ENCODE data around the gene SMARCA5. TPM values are rescaled to one million over a fixed set of nuclear protein-coding genes. Genes with fewer than 3 reads are reported as not detected.

The SMARCA5 gene
- total and polyA plus RNA-seq, 4 experiments from 2014 or later = 22.3 to 61.2 (median 48.2) TPM

GRCh38 chr4:143488687-143489086, 24.8 kb upstream of the SMARCA5 start:
- no peaks in the 10 kb centered on the region for H3K4me1 ChIP-seq (ENCODE audit: insufficient read depth, low read length)
- H3K27me3 Mint-ChIP-seq = peaks cover 11 to 12% of the 10 kb centered on the region in 2 donors
- H3K4me3 ChIP-seq (ENCODE audit: low read length in 2 of 2) = no peak overlapping the region
- no peaks in the 10 kb centered on the region for H3K36me3 Mint-ChIP-seq
- no peaks in the 10 kb centered on the region for H3K4me1 Mint-ChIP-seq
- no peaks in the 10 kb centered on the region for H3K9me3 ChIP-seq (ENCODE audit: control insufficient read depth in 1 of 2, low read length in 2 of 2)
- peaks cover 5% of the 10 kb centered on the region for H3K27me3 ChIP-seq (ENCODE audit: insufficient read depth, low read length)
- intact Hi-C loops (cut with micrococcal nuclease) = no loop called here
- no peak overlapping the region for H3K4me3 Mint-ChIP-seq
- ChIA-PET CTCF (ENCODE audit: partially characterized antibody) (no interaction called here), POLR2A (ENCODE audit: partially characterized antibody) (no interaction called here)
- H3K27ac Mint-ChIP-seq = no peak overlapping the region
- no peak for DNase-seq
- no peaks in the 10 kb centered on the region for H3K36me3 ChIP-seq (ENCODE audit: insufficient read depth, low read length)
- no peak overlapping the region for H3K27ac ChIP-seq (ENCODE audit: low read depth, low read length)
- peaks cover 0 to 2% (median 0%) of the 10 kb centered on the region in 8 donors for H3K9me3 Mint-ChIP-seq

- DNase-seq = no peak
- intact Hi-C loops (cut with micrococcal nuclease) = no loop called here
- Histone ChIP-seq H3K27me3 (ENCODE audit: insufficient read depth, low read length) (peaks cover 5% of the 10 kb centered on the region), H3K4me3 (ENCODE audit: low read length in 2 of 2) (no peak overlapping the region), H3K4me1 (ENCODE audit: insufficient read depth, low read length) (no peaks in the 10 kb centered on the region), H3K36me3 (ENCODE audit: insufficient read depth, low read length) (no peaks in the 10 kb centered on the region), H3K27ac (ENCODE audit: low read depth, low read length) (no peak overlapping the region), H3K9me3 (ENCODE audit: control insufficient read depth in 1 of 2, low read length in 2 of 2) (no peaks in the 10 kb centered on the region)
- CTCF ChIA-PET (ENCODE audit: partially characterized antibody) = no interaction called here
- POLR2A ChIA-PET (ENCODE audit: partially characterized antibody) = no interaction called here
- Mint-ChIP-seq H3K27ac (no peak overlapping the region), H3K36me3 (no peaks in the 10 kb centered on the region), H3K27me3 (peaks cover 11 to 12% of the 10 kb centered on the region in 2 donors), H3K9me3 (peaks cover 0 to 4% (median 0%) of the 10 kb centered on the region in 8 donors), H3K4me1 (no peaks in the 10 kb centered on the region), H3K4me3 (no peak overlapping the region)
These were observed 24.4 kb upstream of the SMARCA5 start for GRCh38 chr4:143489106-143489505.

- no peaks in the 10 kb centered on the region for H3K36me3 Mint-ChIP-seq
- intact Hi-C loops (cut with micrococcal nuclease) = no loop called here
These were observed 15.5 kb upstream of the SMARCA5 start for GRCh38 chr4:143498021-143498420.

GRCh38 chr4:143502231-143502630, 11.3 kb upstream of the SMARCA5 start:
- no peak for DNase-seq
- intact Hi-C loops (cut with micrococcal nuclease) = no loop called here
- ChIA-PET POLR2A (ENCODE audit: partially characterized antibody) (no interaction called here), CTCF (ENCODE audit: partially characterized antibody) (interaction anchor here (0.6 to 1.3 kb wide), 3 partner anchors 10 to 627 kb away, joined by 3 to 5 read pairs (median 3); no protein-coding TSS in a partner anchor)
- Mint-ChIP-seq H3K9me3 (peaks cover 0 to 2% (median 0%) of the 10 kb centered on the region in 8 donors), H3K27ac (no peak overlapping the region), H3K4me1 (no peaks in the 10 kb centered on the region), H3K4me3 (no peak overlapping the region), H3K27me3 (peaks cover 0 to 6% of the 10 kb centered on the region in 2 donors), H3K36me3 (no peaks in the 10 kb centered on the region)
- no peaks in the 10 kb centered on the region for H3K4me1 ChIP-seq (ENCODE audit: insufficient read depth, low read length)
- H3K4me3 ChIP-seq (ENCODE audit: low read length in 2 of 2) = no peak overlapping the region
- no peak overlapping the region for H3K27ac ChIP-seq (ENCODE audit: low read depth, low read length)
- H3K9me3 ChIP-seq (ENCODE audit: control insufficient read depth in 1 of 2, low read length in 2 of 2) = no peaks in the 10 kb centered on the region
- no peaks in the 10 kb centered on the region for H3K36me3 ChIP-seq (ENCODE audit: insufficient read depth, low read length)
- no peaks in the 10 kb centered on the region for H3K27me3 ChIP-seq (ENCODE audit: insufficient read depth, low read length)

More at GRCh38 chr4:143498021-143498420, 15.5 kb upstream of the SMARCA5 start:
- no peaks in the 10 kb centered on the region for H3K27me3 ChIP-seq (ENCODE audit: insufficient read depth, low read length)
- no peak overlapping the region for H3K27ac ChIP-seq (ENCODE audit: low read depth, low read length)
- no peak overlapping the region for H3K4me3 ChIP-seq (ENCODE audit: low read length in 2 of 2)
- H3K4me3 Mint-ChIP-seq = no peak overlapping the region
- DNase-seq = no peak
- H3K9me3 Mint-ChIP-seq = peaks cover 0 to 3% (median 0%) of the 10 kb centered on the region in 8 donors
- H3K4me1 Mint-ChIP-seq = no peaks in the 10 kb centered on the region
- H3K36me3 ChIP-seq (ENCODE audit: insufficient read depth, low read length) = no peaks in the 10 kb centered on the region
- H3K4me1 ChIP-seq (ENCODE audit: insufficient read depth, low read length) = no peaks in the 10 kb centered on the region
- H3K9me3 ChIP-seq (ENCODE audit: control insufficient read depth in 1 of 2, low read length in 2 of 2) = no peaks in the 10 kb centered on the region
- POLR2A ChIA-PET (ENCODE audit: partially characterized antibody) = no interaction called here
- peaks cover 0 to 4% of the 10 kb centered on the region in 2 donors for H3K27me3 Mint-ChIP-seq
- no peak overlapping the region for H3K27ac Mint-ChIP-seq
- CTCF ChIA-PET (ENCODE audit: partially characterized antibody) = no interaction called here

- Mint-ChIP-seq H3K4me1 (no peaks in the 10 kb centered on the region), H3K27ac (no peak overlapping the region), H3K4me3 (no peak overlapping the region), H3K9me3 (no peaks in the 10 kb centered on the region), H3K27me3 (peaks cover 0 to 9% of the 10 kb centered on the region in 2 donors), H3K36me3 (no peaks in the 10 kb centered on the region)
- Histone ChIP-seq H3K27ac (ENCODE audit: low read depth, low read length) (no peak overlapping the region), H3K9me3 (ENCODE audit: control insufficient read depth in 1 of 2, low read length in 2 of 2) (no peaks in the 10 kb centered on the region), H3K4me1 (ENCODE audit: insufficient read depth, low read length) (no peaks in the 10 kb centered on the region), H3K4me3 (ENCODE audit: low read length in 2 of 2) (no peak overlapping the region), H3K27me3 (ENCODE audit: insufficient read depth, low read length) (peaks cover 4% of the 10 kb centered on the region), H3K36me3 (ENCODE audit: insufficient read depth, low read length) (no peaks in the 10 kb centered on the region)
- no peak for DNase-seq
- ChIA-PET CTCF (ENCODE audit: partially characterized antibody) (no interaction called here), POLR2A (ENCODE audit: partially characterized antibody) (no interaction called here)
- intact Hi-C loops (cut with micrococcal nuclease) = no loop called here
These were observed 7.5 kb upstream of the SMARCA5 start for GRCh38 chr4:143506031-143506430.

GRCh38 chr4:143511906-143512305, 1.6 kb upstream of the SMARCA5 start:
- no peaks in the 10 kb centered on the region for H3K9me3 ChIP-seq (ENCODE audit: control insufficient read depth in 1 of 2, low read length in 2 of 2)
- peaks cover 29% of the 10 kb centered on the region for H3K4me1 ChIP-seq (ENCODE audit: insufficient read depth, low read length)
- H3K27me3 Mint-ChIP-seq = peaks cover 4 to 5% of the 10 kb centered on the region in 2 donors
- ChIA-PET POLR2A (ENCODE audit: partially characterized antibody) (interaction anchor here (0.6 to 2.6 kb wide), 2 partner anchors 13 to 52 kb away, joined by 3 to 13 read pairs; no protein-coding TSS in a partner anchor), CTCF (ENCODE audit: partially characterized antibody) (interaction anchor here (1.4 to 1.6 kb wide), 2 partner anchors 9 to 47 kb away, joined by 4 to 5 read pairs; no protein-coding TSS in a partner anchor)
- H3K4me3 ChIP-seq (ENCODE audit: low read length in 2 of 2) = no peak overlapping the region
- peak overlapping the region in 2 of 8 donors; percentile 18 to 99 for H3K4me3 Mint-ChIP-seq
- H3K4me1 Mint-ChIP-seq = peaks cover 16 to 39% (median 22%) of the 10 kb centered on the region in 4 donors
- H3K9me3 Mint-ChIP-seq = peaks cover 0 to 8% (median 0%) of the 10 kb centered on the region in 8 donors
- no peak overlapping the region for H3K27ac ChIP-seq (ENCODE audit: low read depth, low read length)
- peaks cover 5 to 25% of the 10 kb centered on the region in 2 donors for H3K36me3 Mint-ChIP-seq
- no peaks in the 10 kb centered on the region for H3K36me3 ChIP-seq (ENCODE audit: insufficient read depth, low read length)
- peak overlapping the region in 4 of 7 donors; percentile 15 to 100 (median 40) for H3K27ac Mint-ChIP-seq
- DNase-seq = no peak
- intact Hi-C loops (cut with micrococcal nuclease) = no loop called here
- peaks cover 4% of the 10 kb centered on the region for H3K27me3 ChIP-seq (ENCODE audit: insufficient read depth, low read length)

- no peaks in the 10 kb centered on the region for H3K9me3 ChIP-seq (ENCODE audit: control insufficient read depth in 1 of 2, low read length in 2 of 2)
- H3K36me3 Mint-ChIP-seq = peaks cover 10 to 34% of the 10 kb centered on the region in 2 donors
- H3K4me1 Mint-ChIP-seq = peaks cover 24 to 50% (median 30%) of the 10 kb centered on the region in 4 donors
- intact Hi-C loops (cut with micrococcal nuclease) = loop anchor here (1.0 kb wide), 4 partner anchors 46 to 1585 kb away; partner anchors contain the start of genes ABCE1, ANAPC10 and USP38
- peak overlapping the region; percentile 96 for H3K27ac ChIP-seq (ENCODE audit: low read depth, low read length)
- peak overlapping the region; percentile 100 for H3K27ac Mint-ChIP-seq
- peaks cover 4 to 5% of the 10 kb centered on the region in 2 donors for H3K27me3 Mint-ChIP-seq
- peaks cover 4% of the 10 kb centered on the region for H3K27me3 ChIP-seq (ENCODE audit: insufficient read depth, low read length)
- no peak for DNase-seq
- peaks cover 0 to 8% (median 0%) of the 10 kb centered on the region in 8 donors for H3K9me3 Mint-ChIP-seq
- peaks cover 40% of the 10 kb centered on the region for H3K4me1 ChIP-seq (ENCODE audit: insufficient read depth, low read length)
- peaks cover 7% of the 10 kb centered on the region for H3K36me3 ChIP-seq (ENCODE audit: insufficient read depth, low read length)
- ChIA-PET CTCF (ENCODE audit: partially characterized antibody) (interaction anchor here (1.4 to 1.6 kb wide), 2 partner anchors 11 to 18 kb away, joined by 3 to 5 read pairs; no protein-coding TSS in a partner anchor), POLR2A (ENCODE audit: partially characterized antibody) (interaction anchor here (2.6 to 3.5 kb wide), 2 partner anchors 12 to 46 kb away, joined by 13 read pairs; no protein-coding TSS in a partner anchor)
- peak overlapping the region; percentile 75 to 80 for H3K4me3 ChIP-seq (ENCODE audit: low read length in 2 of 2)
- peak overlapping the region; percentile 97 to 100 (median 99) for H3K4me3 Mint-ChIP-seq
These were observed 556 bp upstream of the SMARCA5 start for GRCh38 chr4:143512978-143513313.

All from CD4-positive, alpha-beta memory T cell (primary cell).